Panc1 (cell line): Measurements from ENCODE around the gene ACP2. TPM values are rescaled to one million over a fixed set of nuclear protein-coding genes. Genes with fewer than 3 reads are reported as not detected.

Experiments used
- ATAC-seq: fragments of 200-7000 bp; cut with Tn5 transposase; 2 replicates; pipeline ENCODE4 v1.9.1; 2020; ENCODE audit warnings: mild to moderate bottlenecking, moderate library complexity
- BruUV-seq: library from RNA; stranded (reverse); fragments of 400-500 nt; replicated peaks from 2 replicates; lab custom pipeline; 2021; lab: Mats Ljungman, UMichigan
- CTCF ChIA-PET: fragments of 300-600 bp; sonication (Branson Sonifier 250); formaldehyde crosslinking; loops from one replicate; lab custom pipeline; 2022; ENCODE audit warnings: antibody characterized with exemption; lab: Charles Lee
- POLR2A ChIA-PET: fragments of 300-600 bp; sonication (Branson Sonifier 250); formaldehyde crosslinking; loops from one replicate; lab custom pipeline; 2022; ENCODE audit warnings: antibody characterized with exemption; lab: Charles Lee
- DNase-seq: peaks from one replicate; pipeline ENCODE4 v3.0.0-alpha.2; 2010; ENCODE audit warnings: low read depth, low spot score
- H3K27ac ChIP-seq: 2 replicates; pipeline ENCODE4 v1.5.1; 2011; ENCODE audit warnings: mild to moderate bottlenecking, low read length, inconsistent platforms
- H3K27me3 ChIP-seq: fragments of 200-500 bp; sonication (Bioruptor generic); 2 replicates; pipeline ENCODE4 v1.6.0; 2014; ENCODE audit warnings: low read length, inconsistent platforms; ENCODE audit not compliant: control insufficient read depth, insufficient read depth
- H3K36me3 ChIP-seq: fragments of 200-500 bp; sonication (Bioruptor generic); 2 replicates; pipeline ENCODE4 v1.5.1; 2014; ENCODE audit warnings: inconsistent platforms, mild to moderate bottlenecking, low read length, moderate library complexity; ENCODE audit not compliant: control insufficient read depth, insufficient read depth
- H3K4me1 ChIP-seq: 2 replicates; pipeline ENCODE4 v1.5.1; 2011; ENCODE audit warnings: inconsistent platforms, mild to moderate bottlenecking, low read length, moderate library complexity; ENCODE audit not compliant: control insufficient read depth, insufficient read depth
- H3K4me3 ChIP-seq, 2 experiments: 2 replicates each; pipeline ENCODE4 v1.5.1; 2011 to 2012; ENCODE audit warnings: low read depth in 2 of 2, low read length in 2 of 2, mild to moderate bottlenecking in 2 of 2, inconsistent platforms in 1 of 2, moderate library complexity in 1 of 2
- H3K9me3 ChIP-seq: fragments of 200-500 bp; sonication (Bioruptor generic); 2 replicates; pipeline ENCODE4 v1.5.1; 2014; ENCODE audit warnings: low read depth, mild to moderate bottlenecking, inconsistent platforms, low read length, moderate library complexity; ENCODE audit not compliant: control insufficient read depth, insufficient read depth
- CTCF ChIP-seq: fragments of 450-650 bp; IDR thresholded peaks from 2 replicates; pipeline ENCODE4 v1.5.1; 2017; ENCODE audit warnings: mild to moderate bottlenecking
- POLR2AphosphoS5 ChIP-seq: IDR thresholded peaks from 2 replicates; pipeline ENCODE4 v1.6.1; 2012; ENCODE audit warnings: mild to moderate bottlenecking, low read depth, low read length, moderate library complexity
- SIN3A ChIP-seq: IDR thresholded peaks from 2 replicates; pipeline ENCODE4 v1.6.1; 2012; ENCODE audit warnings: low read depth, mild to moderate bottlenecking, low read length, moderate library complexity, borderline replicate concordance; ENCODE audit not compliant: insufficient read depth
- TCF7L2 ChIP-seq: IDR thresholded peaks from 2 replicates; pipeline ENCODE4 v1.6.1; 2011; ENCODE audit warnings: mild to moderate bottlenecking, low read depth, low read length, inconsistent platforms
- in situ Hi-C: cut with HindIII; loops from 2 replicates; pipeline ENCODE4 v1.10.0; 2016; ENCODE audit warnings: low sequenced_read_pairs, low pct_unique_long_range_greater_than_20kb
- intact Hi-C: fragments of 100-400 bp; cut with micrococcal nuclease; formaldehyde crosslinking; loops from one replicate; pipeline ENCODE4 v1.10.0; 2022; ENCODE audit not compliant: unreplicated experiment
- total RNA-seq: library from RNA; stranded (reverse); gene quantifications from one replicate; pipeline ENCODE4 v1.2.1, GENCODE V29; 2021; ENCODE audit not compliant: unreplicated experiment
- TF ChIP-seq, protein P1 (sequence below), 2 experiments: IDR thresholded peaks; 2 replicates each; pipeline ENCODE4 v1.6.1; 2011 to 2012; ENCODE audit warnings: low read depth in 2 of 2, control low read depth in 1 of 2, low read length in 1 of 2, mild to moderate bottlenecking in 1 of 2, moderate library complexity in 1 of 2; ENCODE audit not compliant: insufficient read depth in 1 of 2

ACP2 gene
- total RNA-seq, 1 experiment from 2014 or later: 28.4 TPM

DNA sequence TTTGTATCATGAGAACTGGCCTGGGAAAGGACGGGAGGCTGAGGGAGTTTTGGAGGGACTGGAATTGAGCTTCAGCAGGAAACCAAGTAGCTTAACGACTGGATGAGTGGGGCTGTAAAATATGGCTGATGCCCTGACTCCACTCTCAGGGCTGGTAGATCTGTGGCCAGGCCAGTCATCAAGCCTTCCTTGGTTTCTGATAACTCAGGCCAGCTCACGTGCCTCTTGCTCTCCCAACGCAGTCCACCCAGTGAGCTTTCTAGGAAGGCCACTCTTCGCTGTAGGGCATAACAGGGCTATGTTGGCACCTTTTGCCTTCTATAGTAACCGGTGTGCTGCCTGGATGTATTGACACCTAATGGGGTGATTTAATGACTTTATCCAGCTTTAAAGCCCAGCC lies 15.5 kb upstream of the ACP2 start:
- Histone ChIP-seq H3K4me3 (no peak overlapping the region), H3K27ac (no peak overlapping the region), H3K27me3 (no peaks in the 10 kb centered on the region), H3K36me3 (no peaks in the 10 kb centered on the region), H3K9me3 (no peaks in the 10 kb centered on the region), H3K4me1 (peaks cover 26% of the 10 kb centered on the region)
- ATAC-seq (no peak), DNase-seq (no peak)
- no peak for TF ChIP-seq POLR2AphosphoS5
- TF ChIP-seq TCF7L2: no peak
- CTCF ChIA-PET: no interaction called here
- intact Hi-C loops (no loop called here), in situ Hi-C loops (no loop called here)
- no TSS peak for BruUV-seq
- POLR2A ChIA-PET: interaction anchor here (0.5 kb wide), 1 partner anchor 33 kb away, joined by 7 read pairs; no protein-coding TSS in a partner anchor

GRCh38 chr11:47261291-47261800 lies 12.7 kb upstream of the ACP2 start:
- Histone ChIP-seq H3K27me3 (no peaks in the 10 kb centered on the region), H3K4me1 (peaks cover 33% of the 10 kb centered on the region), H3K9me3 (no peaks in the 10 kb centered on the region), H3K27ac (no peak overlapping the region), H3K36me3 (no peaks in the 10 kb centered on the region), H3K4me3 (no peak overlapping the region)
- ATAC-seq (no peak), DNase-seq (no peak)
- intact Hi-C loops (no loop called here), in situ Hi-C loops (no loop called here)
- CTCF ChIA-PET: no interaction called here
- TF ChIP-seq, protein P1, sequence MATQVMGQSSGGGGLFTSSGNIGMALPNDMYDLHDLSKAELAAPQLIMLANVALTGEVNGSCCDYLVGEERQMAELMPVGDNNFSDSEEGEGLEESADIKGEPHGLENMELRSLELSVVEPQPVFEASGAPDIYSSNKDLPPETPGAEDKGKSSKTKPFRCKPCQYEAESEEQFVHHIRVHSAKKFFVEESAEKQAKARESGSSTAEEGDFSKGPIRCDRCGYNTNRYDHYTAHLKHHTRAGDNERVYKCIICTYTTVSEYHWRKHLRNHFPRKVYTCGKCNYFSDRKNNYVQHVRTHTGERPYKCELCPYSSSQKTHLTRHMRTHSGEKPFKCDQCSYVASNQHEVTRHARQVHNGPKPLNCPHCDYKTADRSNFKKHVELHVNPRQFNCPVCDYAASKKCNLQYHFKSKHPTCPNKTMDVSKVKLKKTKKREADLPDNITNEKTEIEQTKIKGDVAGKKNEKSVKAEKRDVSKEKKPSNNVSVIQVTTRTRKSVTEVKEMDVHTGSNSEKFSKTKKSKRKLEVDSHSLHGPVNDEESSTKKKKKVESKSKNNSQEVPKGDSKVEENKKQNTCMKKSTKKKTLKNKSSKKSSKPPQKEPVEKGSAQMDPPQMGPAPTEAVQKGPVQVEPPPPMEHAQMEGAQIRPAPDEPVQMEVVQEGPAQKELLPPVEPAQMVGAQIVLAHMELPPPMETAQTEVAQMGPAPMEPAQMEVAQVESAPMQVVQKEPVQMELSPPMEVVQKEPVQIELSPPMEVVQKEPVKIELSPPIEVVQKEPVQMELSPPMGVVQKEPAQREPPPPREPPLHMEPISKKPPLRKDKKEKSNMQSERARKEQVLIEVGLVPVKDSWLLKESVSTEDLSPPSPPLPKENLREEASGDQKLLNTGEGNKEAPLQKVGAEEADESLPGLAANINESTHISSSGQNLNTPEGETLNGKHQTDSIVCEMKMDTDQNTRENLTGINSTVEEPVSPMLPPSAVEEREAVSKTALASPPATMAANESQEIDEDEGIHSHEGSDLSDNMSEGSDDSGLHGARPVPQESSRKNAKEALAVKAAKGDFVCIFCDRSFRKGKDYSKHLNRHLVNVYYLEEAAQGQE (IDR thresholded peaks at IDR 0.05; ENCODE audit: insufficient read depth in 1 of 2, low read depth in 2 of 2, low read length in 1 of 2): no peak
- TF ChIP-seq POLR2AphosphoS5: no peak
- no peak for TF ChIP-seq TCF7L2
- no peak for TF ChIP-seq SIN3A
- no peak for TF ChIP-seq CTCF
- no TSS peak for BruUV-seq
- POLR2A ChIA-PET: no interaction called here

GRCh38 chr11:47260366-47260765 lies 11.8 kb upstream of the ACP2 start:
- in situ Hi-C loops (no loop called here), intact Hi-C loops (no loop called here)

More at GRCh38 chr11:47260366-47260765, 11.8 kb upstream of the ACP2 start:
- DNase-seq: no peak
- BruUV-seq: no TSS peak
- Histone ChIP-seq H3K9me3 (no peaks in the 10 kb centered on the region), H3K27ac (no peak overlapping the region), H3K36me3 (no peaks in the 10 kb centered on the region), H3K4me1 (peaks cover 31% of the 10 kb centered on the region), H3K4me3 (no peak overlapping the region), H3K27me3 (no peaks in the 10 kb centered on the region)
- TF ChIP-seq TCF7L2: no peak
- no peak for TF ChIP-seq SIN3A
- TF ChIP-seq, protein P1 (IDR thresholded peaks at IDR 0.05; ENCODE audit: insufficient read depth in 1 of 2, low read depth in 2 of 2, low read length in 1 of 2): no peak
- no peak for TF ChIP-seq CTCF
- TF ChIP-seq POLR2AphosphoS5: no peak
- ChIA-PET POLR2A (no interaction called here), CTCF (no interaction called here)
- ATAC-seq: no peak
